Astrocyte of the cerebellum (primary cell): Measurements from ENCODE around the gene CNTN5.

ENCODE experiments used
- DNase-seq: peaks from one replicate; pipeline ENCODE4 v3.0.0-alpha.2; 2011; ENCODE audit warnings: low read depth
- H3K4me3 ChIP-seq: 2 replicates; pipeline ENCODE4 v1.5.1; 2011; ENCODE audit warnings: mild to moderate bottlenecking, low read depth, low read length, moderate library complexity
- in situ Hi-C: cut with HindIII; loops from 2 replicates; pipeline ENCODE4 v1.10.0; 2017; ENCODE audit warnings: low sequenced_read_pairs
- TF ChIP-seq, protein P1 (sequence below): IDR thresholded peaks from 2 replicates; pipeline ENCODE4 v1.5.1; 2012; ENCODE audit warnings: low read length, low read depth, moderate library complexity, mild to moderate bottlenecking; ENCODE audit errors: missing control alignments

Gene CNTN5

DNA sequence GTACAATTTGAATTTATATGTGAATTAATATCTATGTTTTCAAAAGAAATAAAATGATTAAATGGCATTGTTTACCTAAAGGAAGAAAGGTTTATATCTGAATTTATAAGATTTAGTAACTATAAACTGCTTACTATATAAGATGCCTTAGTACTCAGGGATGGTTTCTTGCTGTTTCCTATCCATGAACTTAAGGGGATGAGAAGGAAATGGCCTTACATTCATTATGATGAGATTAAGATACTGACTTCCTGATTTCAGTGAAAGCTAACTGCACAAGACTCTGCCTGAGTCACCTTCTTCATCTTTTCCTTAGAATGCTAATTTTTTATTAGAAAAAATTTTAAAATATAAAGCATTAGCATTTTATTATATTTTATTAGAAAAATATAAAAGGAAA, 1060.1 kb downstream of the CNTN5 start:
- no peak overlapping the region for H3K4me3 ChIP-seq
- DNase-seq: no peak
- in situ Hi-C loops: no loop called here
- TF ChIP-seq, protein P1, sequence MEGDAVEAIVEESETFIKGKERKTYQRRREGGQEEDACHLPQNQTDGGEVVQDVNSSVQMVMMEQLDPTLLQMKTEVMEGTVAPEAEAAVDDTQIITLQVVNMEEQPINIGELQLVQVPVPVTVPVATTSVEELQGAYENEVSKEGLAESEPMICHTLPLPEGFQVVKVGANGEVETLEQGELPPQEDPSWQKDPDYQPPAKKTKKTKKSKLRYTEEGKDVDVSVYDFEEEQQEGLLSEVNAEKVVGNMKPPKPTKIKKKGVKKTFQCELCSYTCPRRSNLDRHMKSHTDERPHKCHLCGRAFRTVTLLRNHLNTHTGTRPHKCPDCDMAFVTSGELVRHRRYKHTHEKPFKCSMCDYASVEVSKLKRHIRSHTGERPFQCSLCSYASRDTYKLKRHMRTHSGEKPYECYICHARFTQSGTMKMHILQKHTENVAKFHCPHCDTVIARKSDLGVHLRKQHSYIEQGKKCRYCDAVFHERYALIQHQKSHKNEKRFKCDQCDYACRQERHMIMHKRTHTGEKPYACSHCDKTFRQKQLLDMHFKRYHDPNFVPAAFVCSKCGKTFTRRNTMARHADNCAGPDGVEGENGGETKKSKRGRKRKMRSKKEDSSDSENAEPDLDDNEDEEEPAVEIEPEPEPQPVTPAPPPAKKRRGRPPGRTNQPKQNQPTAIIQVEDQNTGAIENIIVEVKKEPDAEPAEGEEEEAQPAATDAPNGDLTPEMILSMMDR: no peak

DNA sequence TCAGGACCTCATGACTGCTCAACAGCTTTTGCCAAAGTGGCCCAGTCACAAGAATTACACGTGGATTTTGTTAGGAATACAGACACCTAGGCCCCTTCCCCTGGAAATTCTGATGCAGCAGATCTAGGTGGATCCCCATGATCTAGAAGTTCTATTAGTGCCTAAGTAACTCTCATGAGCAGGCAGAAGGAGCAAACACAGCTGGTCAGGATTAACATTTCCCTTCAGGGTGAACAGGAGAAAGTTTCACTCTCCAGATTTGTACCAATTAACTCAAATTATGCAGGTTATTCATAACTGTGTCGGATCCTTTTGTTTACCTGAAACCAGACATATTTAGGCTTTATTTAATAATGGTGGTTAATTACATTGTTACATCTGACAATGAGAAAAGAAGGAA, 1072.9 kb downstream of the CNTN5 start:
- in situ Hi-C loops: no loop called here
- TF ChIP-seq, protein P1: no peak
- no peak for DNase-seq
- H3K4me3 ChIP-seq: no peak overlapping the region

DNA sequence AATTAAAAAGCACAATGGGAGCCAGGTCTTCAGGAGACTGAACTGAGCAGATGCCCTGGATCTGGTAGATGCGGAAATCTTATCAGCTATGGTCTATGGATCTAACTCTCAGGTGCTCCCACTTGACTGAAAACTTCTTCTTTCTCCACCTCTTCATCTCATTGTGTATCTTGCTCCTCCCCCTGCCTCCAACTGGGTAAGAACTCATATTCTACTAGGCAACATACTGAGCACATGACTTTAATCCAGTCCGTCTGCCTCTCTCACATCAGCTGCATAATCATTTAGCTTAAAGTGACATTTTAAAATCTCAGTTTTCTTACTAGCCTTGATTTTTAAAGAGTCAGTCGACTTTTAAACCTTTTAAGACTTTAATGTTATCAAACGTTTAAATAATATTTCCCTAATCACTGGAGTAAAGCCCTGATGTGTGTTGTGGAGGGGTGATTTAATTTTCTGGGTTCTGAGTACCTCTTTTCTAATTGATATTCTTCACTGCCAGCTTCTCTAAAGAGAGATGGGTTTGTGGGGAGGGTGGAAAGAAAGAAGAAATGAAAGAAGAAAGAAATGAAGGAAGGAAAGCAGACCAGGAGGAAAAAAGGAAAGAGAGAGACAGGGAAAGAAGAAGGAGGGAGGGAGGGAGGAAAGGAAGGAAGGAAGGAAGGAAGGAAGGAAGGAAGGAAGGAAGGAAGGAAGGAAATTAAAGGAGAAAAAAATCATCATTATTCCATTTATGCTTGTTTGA, 1073.5 kb downstream of the CNTN5 start:
- DNase-seq: no peak
- in situ Hi-C loops: no loop called here
- no peak overlapping the region for H3K4me3 ChIP-seq
- TF ChIP-seq, protein P1: no peak

DNA sequence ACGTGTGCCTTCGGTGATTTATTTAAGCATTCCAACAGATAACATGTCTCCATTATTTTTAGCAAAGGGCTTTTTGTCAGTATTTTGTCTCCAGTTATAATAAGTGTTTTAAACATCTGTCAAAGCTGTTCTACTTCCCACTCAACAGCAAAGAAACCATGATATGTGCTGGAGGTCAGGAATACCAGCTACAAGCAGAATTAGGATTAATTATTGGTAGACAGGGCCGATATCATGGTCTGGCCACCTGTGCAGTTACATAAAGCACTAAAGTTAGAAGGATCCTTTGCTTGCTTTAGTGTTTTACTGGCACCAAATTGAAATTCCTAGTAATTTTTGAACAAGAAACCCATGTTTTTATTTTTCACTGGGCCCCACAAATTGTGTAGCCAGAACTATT, 1075.1 kb downstream of the CNTN5 start:
- DNase-seq: no peak
- TF ChIP-seq, protein P1: no peak
- in situ Hi-C loops: no loop called here
- H3K4me3 ChIP-seq: no peak overlapping the region

DNA sequence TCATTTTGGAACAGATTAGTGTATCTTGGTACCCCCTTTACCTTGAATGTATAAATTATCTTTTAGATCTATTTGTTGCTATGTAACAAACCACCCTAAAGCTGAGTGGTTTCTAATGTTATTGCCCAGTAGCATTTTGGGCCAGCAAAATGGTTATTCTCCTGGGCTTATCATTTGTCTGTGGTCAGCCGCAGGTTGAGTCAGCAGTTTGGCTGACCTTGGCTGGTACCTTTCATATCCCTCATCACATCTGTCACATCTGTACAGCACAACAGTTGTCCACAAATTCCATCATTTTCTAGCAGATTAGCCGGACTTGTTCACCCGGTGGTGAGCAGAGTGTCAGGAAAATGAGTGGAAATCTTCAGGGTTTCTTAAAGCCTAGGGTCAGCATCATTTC, 1077.8 kb downstream of the CNTN5 start:
- TF ChIP-seq, protein P1: no peak
- DNase-seq: no peak
- in situ Hi-C loops: no loop called here
- no peak overlapping the region for H3K4me3 ChIP-seq

DNA sequence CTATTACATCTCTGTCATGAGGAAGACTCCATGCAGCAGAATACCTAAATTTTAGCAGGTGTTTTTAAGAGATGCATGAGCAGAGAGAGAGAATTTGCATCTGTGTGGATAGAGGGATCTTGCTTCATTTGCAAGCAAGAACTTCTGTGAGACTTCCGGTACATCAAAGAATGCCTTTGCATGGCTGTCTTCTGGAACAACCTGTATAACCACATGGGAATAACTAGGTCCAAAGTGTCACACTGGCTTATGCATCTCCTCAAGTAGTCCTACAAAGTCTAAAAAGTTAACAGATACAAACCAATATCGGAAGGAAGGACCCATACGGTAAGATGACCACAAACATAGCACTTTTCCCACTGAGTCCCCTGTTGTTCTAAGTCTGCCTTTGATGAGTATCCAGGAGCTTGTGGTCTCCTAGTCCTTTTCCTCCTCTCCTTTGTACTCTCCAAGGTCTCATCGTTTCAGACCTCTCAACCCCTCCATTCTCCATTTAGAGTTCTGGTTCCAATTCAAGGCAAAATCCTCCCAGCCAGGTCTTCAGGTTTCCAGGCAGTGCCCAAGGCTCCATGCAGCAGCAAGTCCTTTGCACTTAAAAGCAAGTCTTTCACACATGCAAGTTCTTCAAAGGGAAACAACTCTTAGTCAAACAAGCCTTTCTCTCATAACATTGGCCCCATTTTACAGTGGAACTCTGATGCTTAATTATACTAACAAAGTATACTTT, 1084.7 kb downstream of the CNTN5 start:
- in situ Hi-C loops: no loop called here
- TF ChIP-seq, protein P1: no peak

More for the DNA sequence above, 1084.7 kb downstream of the CNTN5 start:
- no peak for DNase-seq
- H3K4me3 ChIP-seq: no peak overlapping the region
